SW480 (cell line): Measurements from ENCODE around the gene SND1.

Experiments
- DNase-seq: peaks from one replicate; pipeline ENCODE4 v3.0.0-alpha.2; 2016; ENCODE audit warnings: low spot score

SND1 gene

GRCh38 chr7:127996253-127997071 is 344.5 kb downstream of the SND1 start:
- no peak for DNase-seq

GRCh38 chr7:127997226-127997922 is 345.4 kb downstream of the SND1 start:
- DNase-seq = no peak

GRCh38 chr7:127998671-127999070 is 346.7 kb downstream of the SND1 start:
- DNase-seq = no peak

- no peak for DNase-seq
These were observed 348.1 kb downstream of the SND1 start for GRCh38 chr7:128000048-128000447.

GRCh38 chr7:128000854-128001265 is 348.9 kb downstream of the SND1 start:
- no peak for DNase-seq

GRCh38 chr7:128003167-128003566 is 351.2 kb downstream of the SND1 start:
- no peak for DNase-seq

- no peak for DNase-seq
These were observed 351.8 kb downstream of the SND1 start for GRCh38 chr7:128003787-128004186.

- no peak for DNase-seq
These were observed 352.6 kb downstream of the SND1 start for GRCh38 chr7:128004623-128005022.

GRCh38 chr7:128005117-128005516 is 353.1 kb downstream of the SND1 start:
- DNase-seq = no peak

GRCh38 chr7:128005759-128006159 is 353.8 kb downstream of the SND1 start:
- no peak for DNase-seq

GRCh38 chr7:128006550-128007302 is 354.7 kb downstream of the SND1 start:
- DNase-seq = no peak

GRCh38 chr7:128007303-128007680 is 355.3 kb downstream of the SND1 start:
- no peak for DNase-seq

- no peak for DNase-seq
These were observed 356.1 kb downstream of the SND1 start for GRCh38 chr7:128008141-128008540.

- DNase-seq = no peak
These were observed 356.8 kb downstream of the SND1 start for GRCh38 chr7:128008744-128009143.

- no peak for DNase-seq
These were observed 358.6 kb downstream of the SND1 start for GRCh38 chr7:128010391-128011127.

- no peak for DNase-seq
These were observed 359.2 kb downstream of the SND1 start for GRCh38 chr7:128011131-128011661.

GRCh38 chr7:128014811-128015210 is 362.8 kb downstream of the SND1 start:
- no peak for DNase-seq

GRCh38 chr7:128017460-128017859 is 365.5 kb downstream of the SND1 start:
- no peak for DNase-seq

GRCh38 chr7:128017862-128018845 is 366.2 kb downstream of the SND1 start:
- DNase-seq = no peak

- DNase-seq = no peak
These were observed 367.3 kb downstream of the SND1 start for GRCh38 chr7:128019288-128019687.

GRCh38 chr7:128020159-128020558 is 368.2 kb downstream of the SND1 start:
- peak; percentile 12 for DNase-seq
